ENCODE data around the gene RAB9A. TPM values are rescaled to one million over a fixed set of nuclear protein-coding genes. Genes with fewer than 3 reads are reported as not detected.

RAB9A gene
- total RNA-seq, 1 experiment from 2014 or later = 29.5 TPM

GRCh38 chrX:13717700-13718472 lies 29.0 kb downstream of the RAB9A start:
- Histone ChIP-seq H3K4me1 (ENCODE audit: insufficient read depth, low read length) (peaks cover 23% of the 10 kb centered on the region), H4K20me1 (ENCODE audit: low read length) (peaks cover 3% of the 10 kb centered on the region; the same call in 1 of the 2 replicates), H3K27me3 (ENCODE audit: low read length) (no peaks in the 10 kb centered on the region), H3F3A (ENCODE audit: low read length, unreplicated experiment) (peaks cover 6% of the 10 kb centered on the region), H3K4me3 (ENCODE audit: low read length) (no peak overlapping the region), H3K9me3 (ENCODE audit: low read length) (no peaks in the 10 kb centered on the region), H2AFZ (ENCODE audit: low read length) (no peak overlapping the region), H3K36me3 (ENCODE audit: low read depth, low read length) (peaks cover 41% of the 10 kb centered on the region), H3K27ac (ENCODE audit: low read length) (no peak overlapping the region), H3K9ac (ENCODE audit: low read length) (no peak overlapping the region), H3K79me2 (ENCODE audit: low read length) (peaks cover 26% of the 10 kb centered on the region), H3K9me2 (replicated peaks; ENCODE audit: low read length) (no peaks in the 10 kb centered on the region), H3K4me2 (ENCODE audit: low read length) (no peak overlapping the region)
- BruUV-seq (replicated peaks) = no TSS peak
- no peak for DNase-seq
- CTCF ChIA-PET = no interaction called here
- ATAC-seq = no peak
- intact Hi-C loops (cut with micrococcal nuclease) = no loop called here
- TF ChIP-seq EZH2phosphoT487 (IDR thresholded peaks at IDR 0.05; ENCODE audit: borderline replicate concordance, low read length) (no peak), EZH2 (IDR thresholded peaks at IDR 0.05; ENCODE audit: low read length, unreplicated experiment) (no peak), CTCF (conservative IDR thresholded peaks at IDR 0.05; ENCODE audit: low read depth, low read length) (no peak)
- POLR2A ChIA-PET (ENCODE audit: unreplicated experiment) = no interaction called here

GRCh38 chrX:13719192-13719856 lies 30.4 kb downstream of the RAB9A start:
- H3K27me3 ChIP-seq (ENCODE audit: low read length) = no peaks in the 10 kb centered on the region
- H4K20me1 ChIP-seq (ENCODE audit: low read length) = peaks cover 3% of the 10 kb centered on the region; the same call in 1 of the 2 replicates
- CTCF ChIA-PET = no interaction called here
- peaks cover 38% of the 10 kb centered on the region for H3K36me3 ChIP-seq (ENCODE audit: low read depth, low read length)
- intact Hi-C loops (cut with micrococcal nuclease) = no loop called here
- no peak overlapping the region for H3K4me3 ChIP-seq (ENCODE audit: low read length)
- BruUV-seq (replicated peaks) = no TSS peak
- DNase-seq (no peak), ATAC-seq (no peak)
- H3K9me3 ChIP-seq (ENCODE audit: low read length) = no peaks in the 10 kb centered on the region
- H3K9ac ChIP-seq (ENCODE audit: low read length) = no peak overlapping the region
- H3K4me2 ChIP-seq (ENCODE audit: low read length) = no peak overlapping the region
- peaks cover 37% of the 10 kb centered on the region for H3K79me2 ChIP-seq (ENCODE audit: low read length)
- H3K27ac ChIP-seq (ENCODE audit: low read length) = no peak overlapping the region
- peaks cover 26% of the 10 kb centered on the region for H3K4me1 ChIP-seq (ENCODE audit: insufficient read depth, low read length)
- no peaks in the 10 kb centered on the region for H3K9me2 ChIP-seq (replicated peaks; ENCODE audit: low read length)
- POLR2A ChIA-PET (ENCODE audit: unreplicated experiment) = no interaction called here
- H3F3A ChIP-seq (ENCODE audit: low read length, unreplicated experiment) = peaks cover 6% of the 10 kb centered on the region
- H2AFZ ChIP-seq (ENCODE audit: low read length) = no peak overlapping the region
- no peak for TF ChIP-seq EZH2 (IDR thresholded peaks at IDR 0.05; ENCODE audit: low read length, unreplicated experiment)
- TF ChIP-seq CTCF (conservative IDR thresholded peaks at IDR 0.05; ENCODE audit: low read depth, low read length) = no peak
- no peak for TF ChIP-seq EZH2phosphoT487 (IDR thresholded peaks at IDR 0.05; ENCODE audit: borderline replicate concordance, low read length)

All from PC-3 (cell line).